GM21825 (cell line): ENCODE results near the gene SUN3.

Experiments used
- ATAC-seq: cut with Tn5 transposase; IDR thresholded peaks from one replicate; pipeline ENCODE4 v1.9.1; 2021; ENCODE audit warnings: mild to moderate bottlenecking, moderate library complexity; ENCODE audit not compliant: unreplicated experiment

SUN3 gene

DNA sequence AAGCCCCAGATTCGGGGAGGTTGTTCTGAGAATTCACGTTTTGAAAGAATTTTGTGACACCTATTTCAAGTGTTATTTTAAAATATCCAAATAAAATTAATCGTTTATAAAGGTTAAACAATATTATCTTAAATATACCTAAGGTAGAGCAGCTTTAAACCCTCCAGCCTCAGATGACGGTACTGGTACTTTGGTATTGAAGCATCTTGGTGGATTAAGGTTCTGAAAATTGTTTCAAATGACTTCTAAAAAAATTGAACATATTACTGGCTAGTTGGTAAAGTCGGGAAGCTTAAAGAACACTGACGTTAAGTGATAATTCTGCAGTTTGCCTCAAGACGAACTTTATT is 49.1 kb downstream of the SUN3 start:
- ATAC-seq = no peak

DNA sequence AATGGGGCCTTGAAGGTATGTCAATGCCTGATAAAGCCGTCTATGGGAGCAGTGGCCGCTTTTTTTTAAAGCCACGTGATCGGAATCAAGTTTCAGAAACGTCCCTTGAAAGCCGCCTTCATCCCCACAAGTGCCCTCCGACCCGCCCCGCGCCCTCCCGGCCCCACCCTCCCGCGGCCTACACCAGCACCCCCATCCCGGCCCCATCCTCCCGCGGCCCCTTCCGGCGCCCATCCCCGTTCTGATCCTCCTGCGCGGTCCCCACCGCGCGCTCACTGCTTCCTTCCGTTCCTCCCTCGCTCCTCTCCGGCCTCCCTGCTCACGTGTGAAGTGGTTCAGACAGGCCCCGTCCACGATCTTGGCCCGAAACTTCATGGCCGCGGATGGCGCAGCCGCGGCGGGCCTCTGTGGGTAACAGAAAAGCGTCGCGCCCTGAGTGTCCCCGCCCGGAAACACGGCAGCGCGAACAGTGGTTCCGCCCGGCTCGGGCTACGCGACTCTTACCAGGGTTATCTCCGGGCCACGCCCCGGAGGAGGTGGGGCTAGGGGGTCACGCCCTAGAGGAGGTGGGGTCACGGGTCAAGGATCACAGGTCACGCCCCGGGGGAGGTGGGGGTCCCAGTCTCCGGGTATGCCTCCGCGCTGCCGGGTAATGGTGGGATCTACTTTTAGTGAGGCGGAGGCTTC is 49.6 kb downstream of the SUN3 start, which contains the start of gene HUS1:
HUS1 (minus strand) TSS at position 471 of the 687 bp plus-strand sequence; CDS start at position 375, 96 bp downstream.
- peak; percentile 99 for ATAC-seq

DNA sequence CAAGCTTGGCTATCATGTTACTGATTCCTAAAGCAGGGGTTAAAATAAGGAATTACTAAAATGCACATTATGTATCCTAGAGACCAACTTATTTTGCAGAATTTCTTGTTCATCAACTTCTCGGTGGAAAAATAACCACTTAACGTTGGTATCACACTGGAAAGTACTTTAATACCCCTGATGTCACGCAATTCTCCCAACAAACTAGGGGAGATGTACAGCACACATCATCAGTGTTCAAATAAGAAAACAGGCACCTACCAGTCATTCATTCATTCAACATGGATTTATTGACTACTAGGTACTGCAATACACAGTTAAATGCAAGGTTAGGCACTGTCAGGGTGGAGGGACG is 50.1 kb downstream of the SUN3 start:
- ATAC-seq = no peak

DNA sequence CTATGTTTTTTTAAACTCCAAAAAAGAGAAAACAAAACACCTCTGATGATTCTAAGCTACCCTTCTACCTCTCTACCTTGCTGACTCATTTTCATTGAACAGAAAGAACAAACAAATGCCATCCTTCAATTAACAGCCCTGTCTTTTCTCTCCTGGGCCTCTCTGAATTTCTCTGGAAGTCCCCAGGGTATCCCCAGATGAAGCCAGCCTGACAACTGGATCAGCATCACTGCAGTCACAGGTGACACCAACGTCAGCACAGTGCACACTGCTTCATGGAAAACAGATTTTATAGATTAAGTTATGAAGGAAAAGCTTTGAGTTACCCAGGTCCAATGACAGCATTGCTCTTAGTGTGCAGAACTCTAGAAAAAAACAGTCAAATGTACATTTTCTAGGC is 55.2 kb downstream of the SUN3 start:
- ATAC-seq = no peak

DNA sequence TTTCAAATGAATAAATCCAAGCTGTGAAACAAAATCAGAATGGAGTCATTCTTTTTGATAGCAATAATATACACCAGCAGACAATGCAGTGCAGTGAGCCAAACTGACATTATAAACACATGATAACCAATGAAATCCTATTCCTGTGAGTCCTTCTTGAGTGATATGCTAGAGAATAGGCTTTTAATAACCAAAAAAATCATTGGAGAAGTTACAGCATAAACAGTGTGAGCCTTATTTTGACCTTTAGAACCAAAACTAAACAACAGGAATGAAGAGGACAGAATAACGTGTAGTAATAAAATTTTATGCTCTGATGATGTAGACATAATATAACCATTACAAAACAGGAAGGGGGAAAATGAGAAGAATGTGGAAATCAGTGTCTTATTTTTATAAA is 58.1 kb downstream of the SUN3 start:
- ATAC-seq = no peak

DNA sequence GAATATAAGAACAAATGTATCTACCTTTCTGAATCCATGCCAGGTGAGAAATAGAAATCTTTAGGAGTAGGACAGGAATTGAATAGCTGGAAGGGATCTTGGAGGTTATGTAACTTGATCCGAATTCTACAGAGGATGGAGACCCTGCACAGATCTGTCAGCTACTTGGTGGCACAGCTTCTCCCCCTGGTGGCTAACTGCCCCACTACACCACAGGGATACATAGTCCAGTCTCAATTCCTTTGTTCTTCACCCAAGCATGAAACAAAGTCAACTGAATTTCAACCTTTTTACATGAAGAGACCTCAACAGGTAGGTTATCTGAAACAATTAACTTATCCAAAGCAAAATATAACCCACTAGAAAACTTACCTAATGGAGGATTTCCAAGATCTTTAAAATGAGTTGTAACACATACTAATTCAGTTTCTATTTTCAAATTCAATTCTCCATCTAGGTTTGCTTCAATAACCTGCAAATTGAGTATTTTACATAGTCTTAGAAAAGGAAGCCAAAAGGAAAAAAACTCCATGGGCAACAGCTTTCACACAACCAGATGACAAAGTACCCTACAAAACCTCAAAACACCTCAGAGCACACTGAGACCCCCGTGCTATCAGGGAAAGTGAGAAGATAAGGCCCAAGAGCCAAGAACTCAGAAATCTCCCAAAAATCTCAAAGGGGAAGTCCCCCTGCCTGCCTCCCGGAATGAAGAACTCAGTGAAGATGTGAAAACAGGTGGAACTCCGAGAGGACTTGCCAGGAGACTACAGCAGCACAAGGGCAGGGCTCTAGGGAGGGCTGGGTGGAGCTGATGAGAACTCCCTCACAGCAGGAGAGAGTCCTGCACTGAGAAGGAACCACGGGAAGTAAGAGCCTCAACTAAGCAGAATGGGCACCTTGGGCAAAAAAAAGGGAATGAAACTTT is 59.8 kb downstream of the SUN3 start:
- ATAC-seq = peak; percentile 74

DNA sequence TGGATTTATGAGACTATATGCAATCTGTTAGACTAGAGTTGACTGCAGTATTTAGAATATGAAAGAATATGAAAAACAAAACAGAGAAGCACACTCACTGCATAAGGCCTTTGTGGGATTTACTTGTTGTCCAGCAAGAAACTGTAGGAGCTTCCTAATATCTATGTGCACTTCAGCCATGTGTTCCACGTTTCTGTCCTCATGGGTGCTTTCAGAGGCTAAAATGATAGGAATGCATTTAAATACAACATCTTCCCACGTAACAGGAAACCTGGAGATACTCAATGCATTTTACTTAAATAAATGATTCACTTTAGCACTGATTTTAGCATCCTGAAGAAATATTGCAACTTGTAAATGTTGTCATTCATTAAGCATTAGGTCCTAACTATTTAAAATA is 61.2 kb downstream of the SUN3 start:
- ATAC-seq = no peak

DNA sequence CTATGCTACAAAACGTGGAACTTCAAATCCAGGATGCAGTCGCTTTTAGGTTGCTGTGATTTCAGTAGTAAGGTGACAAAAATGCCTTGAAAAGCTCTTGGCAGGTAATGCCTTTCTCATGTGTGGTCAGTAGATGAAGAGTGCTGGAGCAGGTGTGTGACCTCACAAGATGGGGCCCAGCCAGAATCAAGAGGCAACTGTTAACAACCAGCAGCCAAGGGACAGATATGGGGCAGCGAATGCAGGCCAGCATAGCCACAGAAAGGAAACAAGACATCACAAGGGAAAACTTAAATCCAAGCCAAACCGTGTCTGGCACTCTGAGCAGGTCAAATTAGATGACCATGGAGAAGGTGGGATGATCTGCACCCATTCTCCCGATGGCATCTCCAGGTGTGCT is 61.8 kb downstream of the SUN3 start:
- no peak for ATAC-seq

DNA sequence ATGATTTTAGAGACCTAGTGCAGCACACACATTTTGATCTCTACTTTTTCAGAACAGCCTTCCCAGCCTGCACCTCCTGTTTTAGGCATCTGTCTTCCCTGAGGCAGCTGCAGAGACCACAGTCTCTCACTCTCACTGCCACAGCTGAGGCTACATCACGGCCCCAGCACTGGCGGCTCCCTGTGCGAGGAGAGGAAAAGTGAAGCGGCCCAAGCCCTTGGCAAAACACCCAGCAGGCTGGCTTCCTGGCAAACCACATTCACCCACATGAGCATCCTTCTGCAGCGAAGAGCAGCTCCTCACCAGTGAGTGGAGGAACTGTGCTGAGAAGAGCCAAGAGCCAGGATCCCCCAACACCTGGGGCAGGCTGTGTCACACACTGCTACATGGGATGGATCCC is 63.5 kb downstream of the SUN3 start:
- ATAC-seq = no peak

DNA sequence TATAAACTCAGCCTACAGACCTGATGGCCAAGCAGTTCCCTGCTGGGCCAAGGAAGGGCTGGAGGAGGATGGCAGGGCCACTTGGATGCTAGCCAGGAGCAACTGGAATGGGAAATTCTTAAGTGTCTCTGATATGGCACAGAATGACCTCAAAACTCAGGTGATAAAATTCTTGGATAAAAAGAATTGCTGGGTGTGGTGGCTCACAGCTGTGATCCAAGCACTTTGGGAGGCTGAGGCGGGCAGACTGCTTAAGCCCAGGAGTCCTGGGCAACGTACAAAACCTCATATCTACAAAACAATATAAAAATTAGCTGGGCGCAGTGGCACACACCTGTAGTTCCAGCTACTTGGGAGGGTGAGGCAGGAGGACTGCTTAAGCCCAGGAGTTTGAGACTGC is 66.6 kb downstream of the SUN3 start:
- ATAC-seq = no peak

DNA sequence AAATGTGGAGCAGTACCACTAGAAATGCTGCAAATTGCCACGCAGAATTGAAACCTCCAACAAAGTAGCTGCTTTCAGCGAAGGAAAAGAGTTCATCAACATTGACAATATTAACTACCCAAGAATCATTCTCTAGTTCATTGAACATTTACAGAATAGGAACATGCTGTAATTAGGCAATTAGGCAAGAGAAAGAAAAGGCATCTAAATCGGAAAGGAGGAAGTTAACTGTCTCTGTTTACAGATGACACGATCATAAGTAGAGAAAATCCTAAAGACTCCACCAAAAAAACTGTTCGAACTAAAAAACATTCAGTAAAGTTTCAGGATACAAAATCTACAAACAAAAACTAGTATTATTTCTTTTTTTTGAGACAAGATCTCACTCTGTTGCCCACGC is 71.8 kb downstream of the SUN3 start:
- no peak for ATAC-seq

DNA sequence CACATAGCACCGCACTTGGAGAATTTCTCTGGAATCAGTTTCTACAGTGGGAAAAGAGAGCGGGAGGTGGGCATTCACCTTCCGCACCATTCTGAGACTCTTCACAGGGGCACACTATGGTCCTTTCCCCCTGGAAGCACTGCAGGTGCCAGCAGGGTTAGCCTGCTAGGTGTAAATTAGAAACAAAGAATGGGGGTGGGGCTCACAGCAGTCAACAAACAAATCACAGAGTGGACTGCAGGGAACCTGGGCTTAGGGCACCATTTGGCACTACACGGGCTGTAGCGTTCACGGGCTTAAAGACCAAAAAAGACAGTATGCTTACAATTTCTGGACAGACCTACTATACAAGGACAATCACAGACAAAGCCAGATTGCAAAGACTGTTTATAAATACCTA is 72.7 kb downstream of the SUN3 start:
- ATAC-seq = no peak

DNA sequence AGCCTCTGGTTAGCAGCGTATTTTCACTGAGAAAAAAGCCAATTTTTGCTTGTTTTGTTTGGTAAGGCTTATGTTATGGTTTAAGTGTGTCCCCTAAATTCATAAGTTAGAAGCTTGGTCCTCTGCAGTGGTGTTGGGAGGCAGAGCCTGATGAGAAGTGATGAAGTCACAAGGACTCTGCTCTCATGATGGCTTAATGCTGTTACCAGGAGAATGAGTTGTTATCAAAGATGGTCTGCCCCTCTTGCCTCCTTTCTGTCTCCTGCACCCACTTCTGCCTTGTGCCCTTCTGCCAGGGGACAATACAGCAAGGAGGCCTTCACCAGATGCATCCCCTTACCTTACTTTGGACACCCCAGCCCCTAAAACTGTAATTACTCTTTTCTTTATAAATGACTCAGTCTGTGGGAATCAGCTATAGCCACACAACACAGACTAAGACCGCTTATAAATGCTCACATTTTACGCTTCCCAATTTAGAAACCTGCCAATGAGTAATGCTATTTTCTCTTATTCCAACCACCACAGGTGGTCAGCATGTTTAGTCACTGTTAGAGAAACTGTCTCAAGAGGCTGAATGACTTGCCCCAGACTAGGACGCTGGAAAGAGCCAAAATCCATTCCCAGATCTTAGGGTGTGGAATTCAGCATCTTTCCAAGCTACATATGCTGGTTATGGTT is 74.5 kb downstream of the SUN3 start:
- peak; percentile 46 for ATAC-seq

DNA sequence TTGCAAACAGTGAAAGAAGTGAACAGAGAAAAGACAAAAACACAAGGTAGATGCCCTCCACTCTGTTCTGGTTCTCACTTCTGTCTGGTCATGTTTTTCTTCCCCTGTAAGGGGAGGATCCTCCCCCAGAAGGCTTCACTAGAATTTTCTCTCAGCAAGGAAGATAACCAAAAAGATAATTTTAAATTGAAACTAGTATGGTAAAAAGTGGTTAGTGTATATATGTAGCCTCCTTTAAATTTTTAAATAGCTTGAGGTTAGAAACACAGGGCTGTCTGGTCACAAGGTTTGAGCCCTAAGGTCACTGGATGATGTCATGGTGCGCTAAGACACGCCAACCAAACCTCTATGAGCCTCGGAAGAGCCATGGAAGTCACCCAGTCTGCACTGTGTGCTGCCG is 75.1 kb downstream of the SUN3 start:
- ATAC-seq = peak; percentile 61

DNA sequence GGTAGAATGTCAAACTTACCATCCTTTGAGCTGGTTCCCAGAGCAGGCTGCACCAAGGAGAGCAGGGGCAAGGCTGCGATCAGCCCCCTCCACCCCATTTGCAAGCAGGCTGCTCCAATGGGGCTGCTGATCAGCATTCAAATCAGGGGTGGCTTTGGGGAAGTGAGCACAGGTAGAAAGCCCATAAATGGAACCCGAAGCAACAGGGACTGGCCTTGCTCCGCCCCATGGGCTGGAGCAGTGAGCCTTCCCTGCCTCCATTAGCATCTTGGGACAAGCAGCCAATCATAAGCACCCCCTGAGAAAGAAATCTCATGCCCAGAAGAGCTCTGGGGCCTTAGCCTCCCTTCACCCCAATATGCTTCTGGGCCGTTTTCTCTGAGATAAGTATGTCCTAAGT is 76.7 kb downstream of the SUN3 start:
- ATAC-seq = no peak

DNA sequence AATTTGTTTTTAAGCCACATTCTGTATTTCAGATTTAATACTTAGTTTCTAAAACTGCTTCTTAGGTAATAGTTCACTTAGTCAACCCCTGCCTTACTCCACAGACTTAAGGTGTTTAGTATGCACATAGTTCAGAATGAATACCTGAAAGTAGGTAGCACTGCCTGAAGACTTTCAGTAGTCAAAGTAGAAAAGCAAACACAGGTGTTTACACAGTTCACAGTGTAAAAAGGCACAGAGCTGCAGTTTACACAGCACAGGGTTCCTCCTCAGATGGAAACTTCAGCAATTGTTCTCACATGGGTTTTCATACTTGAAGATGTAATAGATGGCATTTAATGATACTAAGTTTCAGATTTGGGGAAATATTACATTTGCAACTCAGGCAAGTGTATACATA is 77.5 kb downstream of the SUN3 start:
- no peak for ATAC-seq

DNA sequence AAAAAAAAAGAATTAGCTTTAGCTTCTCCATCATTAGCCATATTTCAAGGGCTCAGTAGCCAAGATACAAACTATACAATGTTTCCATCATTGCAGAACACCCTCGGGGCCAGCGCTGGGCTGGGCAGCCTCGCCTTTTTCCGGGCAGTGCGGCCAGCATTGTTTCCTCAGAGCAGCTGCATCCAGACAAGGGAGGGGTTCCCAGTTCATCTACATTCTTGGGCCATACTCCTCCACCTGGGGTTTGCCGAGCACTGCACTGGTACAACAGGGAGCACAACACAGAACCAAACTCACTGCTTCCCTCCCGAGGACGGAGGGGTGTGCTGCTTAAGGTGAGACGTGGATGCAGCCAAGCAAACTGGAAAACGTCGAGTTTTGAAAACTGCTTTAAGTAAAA is 78.2 kb downstream of the SUN3 start:
- no peak for ATAC-seq

DNA sequence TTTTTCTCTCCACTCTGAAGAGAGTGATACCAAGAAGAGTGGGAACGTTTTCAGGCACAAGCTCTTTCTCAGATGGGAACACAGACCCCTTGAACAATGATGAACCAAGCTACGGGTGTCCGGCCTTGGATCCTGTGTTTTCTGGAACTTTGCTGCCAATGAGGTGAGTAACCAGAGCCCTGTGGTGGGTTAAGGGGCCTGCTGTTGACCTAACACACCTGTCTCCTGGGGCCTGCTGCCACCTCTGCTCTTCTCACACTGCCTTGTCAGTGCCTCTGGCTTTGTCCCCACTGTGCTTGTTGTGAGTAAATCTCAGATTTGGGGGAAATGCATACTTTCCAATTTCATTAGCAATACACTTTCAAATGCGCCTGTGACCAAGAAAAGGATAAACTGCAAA is 79.2 kb downstream of the SUN3 start:
- ATAC-seq = no peak

DNA sequence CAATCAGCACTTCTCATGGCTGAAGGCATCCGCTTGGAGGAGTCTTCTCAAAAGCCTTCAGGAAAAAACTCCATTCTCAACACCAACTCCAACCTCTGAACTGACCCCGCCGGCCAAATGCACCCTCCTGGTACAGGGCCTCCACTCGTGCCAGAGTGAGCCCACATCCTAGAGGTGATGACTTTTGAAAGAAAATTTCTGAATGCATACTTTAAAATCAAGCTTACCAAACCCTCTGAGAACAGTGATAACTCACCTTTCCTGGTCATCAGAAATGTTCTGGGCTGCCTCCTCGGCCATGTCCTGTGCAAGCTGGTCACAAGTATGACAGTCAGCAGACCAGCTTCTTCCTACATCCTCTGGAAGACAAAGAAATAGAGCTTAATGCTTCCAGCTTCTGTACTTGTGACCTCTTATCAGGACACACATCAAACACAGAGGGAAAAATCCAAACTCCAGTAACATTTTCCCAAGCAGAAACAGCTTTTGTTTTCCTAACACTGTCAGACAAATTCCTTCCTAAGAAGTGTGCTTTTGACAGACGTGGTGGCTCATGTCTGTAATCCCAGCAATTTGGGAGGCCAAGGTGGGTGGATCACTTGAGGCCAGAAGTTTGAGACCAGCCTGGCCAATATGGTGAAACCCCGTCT is 80.6 kb downstream of the SUN3 start, which contains the start of gene PKD1L1:
PKD1L1 (minus strand) TSS at position 326 of the 650 bp plus-strand sequence; CDS start at position 300, 26 bp downstream.
- no peak for ATAC-seq

DNA sequence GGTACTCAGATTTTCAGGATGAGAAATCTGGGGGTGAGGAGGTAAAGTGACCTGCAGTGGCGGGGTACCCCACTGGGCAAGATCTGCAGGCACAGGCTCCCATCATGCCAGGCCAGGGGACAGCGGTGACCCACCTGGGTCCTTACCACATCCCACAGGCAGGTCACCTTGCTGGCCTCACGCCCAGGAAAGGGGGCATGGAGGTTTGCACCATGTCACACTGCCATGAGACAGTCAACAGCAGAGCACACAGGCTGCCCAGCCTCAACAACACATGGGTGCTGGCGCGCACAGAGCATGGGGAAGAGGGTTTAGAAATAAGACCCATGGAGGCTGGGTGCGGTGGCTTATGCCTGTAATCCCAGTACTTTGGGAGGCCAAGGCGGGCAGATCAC is 81.6 kb downstream of the SUN3 start:
- no peak for ATAC-seq
